Brain pericyte (primary cell): Measurements from ENCODE around the gene MUC22.
"Not testable (repeated sequence)": the region's sequence is repeated elsewhere in the genome, so short reads cannot be mapped to it uniquely, and the experiment has no call there.

Experiments used
- DNase-seq: peaks from one replicate; pipeline ENCODE4 v3.0.0-alpha.2; 2012; ENCODE audit warnings: low read depth, low spot score

Gene MUC22

GRCh38 chr6:31037169-31037568, 26.9 kb downstream of the MUC22 start:
- no peak for DNase-seq

GRCh38 chr6:31037682-31038081, 27.4 kb downstream of the MUC22 start:
- DNase-seq: no peak

GRCh38 chr6:31038559-31038958, 28.3 kb downstream of the MUC22 start:
- no peak for DNase-seq

GRCh38 chr6:31040801-31041200, 30.5 kb downstream of the MUC22 start:
- DNase-seq: no peak

GRCh38 chr6:31041372-31041974, 31.2 kb downstream of the MUC22 start:
- DNase-seq: no peak

GRCh38 chr6:31042806-31043205, 32.5 kb downstream of the MUC22 start:
- DNase-seq: no peak

- no peak for DNase-seq
Observed at GRCh38 chr6:31048099-31048498, 37.8 kb downstream of the MUC22 start.

- DNase-seq: no peak
Observed at GRCh38 chr6:31049518-31049917, 39.2 kb downstream of the MUC22 start.

- DNase-seq: not testable (repeated sequence)
Observed at GRCh38 chr6:31053187-31053586, 42.9 kb downstream of the MUC22 start.

- no peak for DNase-seq
Observed at GRCh38 chr6:31053873-31054272, 43.6 kb downstream of the MUC22 start.

- no peak for DNase-seq
Observed at GRCh38 chr6:31055441-31055840, 45.2 kb downstream of the MUC22 start.

- no peak for DNase-seq
Observed at GRCh38 chr6:31057426-31058003, 47.2 kb downstream of the MUC22 start.

- no peak for DNase-seq
Observed at GRCh38 chr6:31058128-31058894, 48.0 kb downstream of the MUC22 start.

- DNase-seq: no peak
Observed at GRCh38 chr6:31060145-31060544, 49.9 kb downstream of the MUC22 start.

- DNase-seq: no peak
Observed at GRCh38 chr6:31063906-31064435, 53.7 kb downstream of the MUC22 start.

GRCh38 chr6:31065556-31065955, 55.3 kb downstream of the MUC22 start:
- no peak for DNase-seq

- not testable (repeated sequence) for DNase-seq
Observed at GRCh38 chr6:31067028-31067427, 56.8 kb downstream of the MUC22 start.

GRCh38 chr6:31067891-31068668, 57.8 kb downstream of the MUC22 start:
- DNase-seq: not testable (repeated sequence)

- no peak for DNase-seq
Observed at GRCh38 chr6:31068669-31069340, 58.5 kb downstream of the MUC22 start.

- no peak for DNase-seq
Observed at GRCh38 chr6:31070711-31071197, 60.5 kb downstream of the MUC22 start.

GRCh38 chr6:31074401-31074800, 64.1 kb downstream of the MUC22 start:
- DNase-seq: no peak
